BE2C (cell line): Measurements from ENCODE around the gene POLA2.
"Not testable (repeated sequence)": the region's sequence is repeated elsewhere in the genome, so short reads cannot be mapped to it uniquely, and the experiment has no call there.

ENCODE experiments used
- DNase-seq: peaks from one replicate; pipeline ENCODE4 v3.0.0-alpha.2; 2020
- H3K27me3 ChIP-seq: fragments of 250-450 bp; sonication (Bioruptor Pico); 2 replicates; pipeline ENCODE4 v1.5.1; 2020; ENCODE audit warnings: mild to moderate bottlenecking
- H3K36me3 ChIP-seq: fragments of 250-450 bp; sonication (Bioruptor Pico); 2 replicates; pipeline ENCODE4 v1.5.1; 2020; ENCODE audit warnings: mild to moderate bottlenecking
- H3K4me1 ChIP-seq: fragments of 250-450 bp; sonication (Bioruptor Pico); 2 replicates; pipeline ENCODE4 v1.5.1; 2020
- H3K4me3 ChIP-seq: 2 replicates; pipeline ENCODE4 v1.5.1; 2011; ENCODE audit warnings: low read depth, low read length
- H3K9me3 ChIP-seq: fragments of 250-450 bp; sonication (Bioruptor Pico); 2 replicates; pipeline ENCODE4 v1.5.1; 2020
- CTCF ChIP-seq: IDR thresholded peaks from 2 replicates; pipeline ENCODE4 v1.5.1; 2012; ENCODE audit warnings: mild to moderate bottlenecking, low read depth, low read length

POLA2 gene

DNA sequence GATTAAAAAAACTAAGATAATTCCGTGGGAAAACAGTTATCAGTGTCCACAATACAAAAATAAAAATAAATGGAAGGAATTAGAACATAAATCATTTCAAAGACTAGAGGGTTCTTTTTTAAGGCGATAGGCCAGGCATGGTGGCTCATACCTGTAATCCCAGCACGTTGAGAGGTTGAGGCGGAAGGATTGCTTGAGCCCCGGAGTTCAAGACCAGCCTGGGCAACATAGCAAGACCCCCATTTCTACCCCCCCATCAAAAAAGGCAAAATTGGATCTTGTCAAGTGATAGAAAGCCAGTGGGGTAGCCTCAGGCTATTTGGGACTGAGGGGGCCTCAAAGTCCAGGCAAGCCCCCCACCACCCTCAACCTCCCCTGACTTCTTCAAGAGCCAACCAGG lies 20.6 kb upstream of the POLA2 start:
- DNase-seq, result no peak
- H3K27me3 ChIP-seq, result no peaks in the 10 kb centered on the region
- H3K4me1 ChIP-seq, result no peaks in the 10 kb centered on the region
- TF ChIP-seq CTCF, result no peak
- no peaks in the 10 kb centered on the region for H3K9me3 ChIP-seq
- H3K4me3 ChIP-seq, result no peak overlapping the region
- no peaks in the 10 kb centered on the region for H3K36me3 ChIP-seq

GRCh38 chr11:65241692-65242091 lies 20.1 kb upstream of the POLA2 start:
- H3K4me1 ChIP-seq, result no peaks in the 10 kb centered on the region
- TF ChIP-seq CTCF, result no peak
- no peaks in the 10 kb centered on the region for H3K9me3 ChIP-seq
- H3K4me3 ChIP-seq, result no peak overlapping the region
- no peak for DNase-seq
- no peaks in the 10 kb centered on the region for H3K36me3 ChIP-seq
- H3K27me3 ChIP-seq, result no peaks in the 10 kb centered on the region

- no peak overlapping the region for H3K4me3 ChIP-seq
- no peaks in the 10 kb centered on the region for H3K27me3 ChIP-seq
- H3K9me3 ChIP-seq, result no peaks in the 10 kb centered on the region
- no peaks in the 10 kb centered on the region for H3K36me3 ChIP-seq
- TF ChIP-seq CTCF, result no peak
- no peaks in the 10 kb centered on the region for H3K4me1 ChIP-seq
- no peak for DNase-seq
These were observed 19.4 kb upstream of the POLA2 start for GRCh38 chr11:65242389-65242788.

DNA sequence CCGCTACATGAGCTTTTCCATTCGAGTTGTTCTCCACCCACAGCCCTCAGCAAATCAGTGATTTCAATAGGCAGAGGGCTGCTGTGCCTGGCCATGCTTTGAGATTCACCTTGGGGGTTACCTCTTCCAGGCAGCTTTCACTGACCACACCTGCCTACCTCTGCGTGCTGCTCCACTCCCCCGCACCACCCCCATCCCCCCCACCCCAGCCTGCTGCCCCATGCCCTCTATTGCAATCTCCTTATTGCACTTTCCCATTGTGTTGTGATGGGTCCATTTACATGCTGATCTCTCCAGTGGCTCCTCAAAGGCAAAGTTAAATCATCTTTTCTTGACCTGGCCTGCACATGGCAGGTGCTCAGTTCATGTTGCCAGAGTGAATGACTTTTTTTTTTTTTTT lies 18.0 kb upstream of the POLA2 start:
- Histone ChIP-seq H3K4me3 (no peak overlapping the region), H3K9me3 (no peaks in the 10 kb centered on the region), H3K27me3 (no peaks in the 10 kb centered on the region), H3K4me1 (no peaks in the 10 kb centered on the region), H3K36me3 (no peaks in the 10 kb centered on the region)
- no peak for TF ChIP-seq CTCF
- DNase-seq, result no peak

DNA sequence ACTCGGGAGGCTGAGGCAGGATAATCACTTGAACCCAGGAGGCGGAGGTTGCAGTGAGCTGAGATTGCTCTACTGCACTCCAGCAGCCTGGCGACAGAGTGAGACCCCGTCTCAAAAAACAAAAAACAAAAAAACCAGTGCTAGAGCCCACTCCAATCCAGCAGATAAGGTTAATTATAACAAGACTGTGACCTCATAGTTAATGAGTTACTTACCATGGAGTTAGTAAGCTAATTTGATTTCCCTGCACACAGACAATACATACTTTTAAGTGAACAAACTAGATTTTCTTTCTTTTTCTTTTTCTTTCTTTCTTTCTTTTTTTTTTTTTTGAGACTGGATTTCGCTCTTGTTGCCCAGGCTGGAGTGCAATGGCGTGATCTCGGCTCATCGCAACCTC lies 16.7 kb upstream of the POLA2 start:
- H3K27me3 ChIP-seq, H3K36me3 ChIP-seq, DNase-seq, H3K4me1 ChIP-seq, H3K9me3 ChIP-seq, H3K4me3 ChIP-seq: not testable (repeated sequence)

DNA sequence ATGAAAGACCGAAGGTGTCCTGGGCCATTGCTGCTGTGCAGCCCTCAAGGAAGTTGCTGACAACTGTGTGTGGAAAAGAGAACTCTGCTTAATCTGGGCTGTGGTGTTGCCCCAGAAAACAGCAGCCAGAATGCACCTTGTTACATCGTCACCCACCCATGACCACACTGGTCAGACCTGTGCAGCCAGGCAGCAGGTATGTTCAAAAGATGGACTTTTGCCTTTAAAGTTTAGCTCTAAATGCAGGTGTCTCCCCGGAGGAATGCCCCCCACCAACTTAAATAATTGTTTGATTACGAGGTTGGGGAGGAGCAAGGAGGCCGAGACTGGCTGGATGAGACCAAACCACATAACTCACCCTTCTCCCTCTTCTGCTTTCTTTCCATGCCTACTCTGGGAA lies 15.3 kb upstream of the POLA2 start:
- H3K9me3 ChIP-seq, result no peaks in the 10 kb centered on the region
- DNase-seq, result no peak
- H3K4me1 ChIP-seq, result no peaks in the 10 kb centered on the region
- H3K4me3 ChIP-seq, result no peak overlapping the region
- no peaks in the 10 kb centered on the region for H3K36me3 ChIP-seq
- TF ChIP-seq CTCF, result no peak
- H3K27me3 ChIP-seq, result no peaks in the 10 kb centered on the region

DNA sequence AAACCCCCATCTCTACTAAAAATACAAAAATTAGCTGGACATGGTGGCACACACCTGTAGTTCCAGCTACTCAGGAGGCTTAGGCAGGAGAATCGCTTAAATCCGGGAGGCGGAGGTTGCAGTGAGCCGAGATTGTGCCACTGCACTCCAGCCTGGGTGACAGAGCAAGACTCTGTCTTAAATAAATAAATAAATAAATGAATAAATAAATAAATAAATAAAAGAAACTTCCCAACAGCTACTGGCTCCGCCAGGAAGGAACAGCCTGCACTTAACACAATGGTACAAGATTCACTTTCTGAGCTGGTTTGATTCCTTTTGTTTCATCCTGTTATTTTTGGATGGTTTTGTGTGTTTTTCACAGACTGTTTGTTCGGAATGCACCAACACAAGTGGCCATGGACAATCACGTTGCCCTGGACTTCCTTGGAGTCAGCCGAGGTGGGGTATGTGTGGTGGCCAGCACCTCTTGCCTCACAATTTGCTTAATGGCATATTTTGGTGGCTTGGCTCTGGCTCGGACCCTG lies 13.5 kb upstream of the POLA2 start:
- not testable (repeated sequence) for DNase-seq, H3K9me3 ChIP-seq, H3K4me1 ChIP-seq, H3K4me3 ChIP-seq, H3K27me3 ChIP-seq, H3K36me3 ChIP-seq
